Central memory CD8-positive, alpha-beta T cell (primary cell): ENCODE data around the gene GCNA.
"Not testable (repeated sequence)": the region's sequence is repeated elsewhere in the genome, so short reads cannot be mapped to it uniquely, and the experiment has no call there.

Experiments
- ATAC-seq: fragments of 150-1000 bp; cut with Tn5 transposase; replicated peaks from 2 replicates; pipeline ENCODE4 v1.10.0; 2022; ENCODE audit warnings: mild to moderate bottlenecking, moderate FRiP score, moderate number of reproducible peaks; ENCODE audit not compliant: poor library complexity, severe bottlenecking; ENCODE audit errors: extremely low read depth
- DNase-seq, 2 donors: peaks; one replicate each; pipeline ENCODE4 v3.0.0; 2021; ENCODE audit warnings: low spot score in 2 of 2
- H3K27ac Mint-ChIP-seq: one replicate; pipeline ENCODE4 v1.8.0; 2022; ENCODE audit warnings: low read depth, mild to moderate bottlenecking, moderate library complexity, mixed read lengths
- H3K27me3 Mint-ChIP-seq: one replicate; pipeline ENCODE4 v1.8.0; 2022; ENCODE audit warnings: mixed read lengths
- H3K36me3 Mint-ChIP-seq: one replicate; pipeline ENCODE4 v1.8.0; 2022; ENCODE audit warnings: mild to moderate bottlenecking, moderate library complexity, mixed read lengths; ENCODE audit not compliant: insufficient read depth
- H3K4me1 Mint-ChIP-seq: one replicate; pipeline ENCODE4 v1.8.0; 2022; ENCODE audit warnings: mixed read lengths
- H3K4me3 Mint-ChIP-seq: one replicate; pipeline ENCODE4 v1.8.0; 2022; ENCODE audit warnings: mild to moderate bottlenecking, moderate library complexity, mixed read lengths
- H3K9me3 Mint-ChIP-seq: one replicate; pipeline ENCODE4 v1.8.0; 2022; ENCODE audit warnings: mixed read lengths

The GCNA gene

GRCh38 chrX:71542825-71543224 is 35.4 kb upstream of the GCNA start:
- peak overlapping the region; percentile 71 for H3K4me3 Mint-ChIP-seq
- peak overlapping the region; percentile 59 for H3K27ac Mint-ChIP-seq
- no peaks in the 10 kb centered on the region for H3K9me3 Mint-ChIP-seq
- H3K36me3 Mint-ChIP-seq, result peaks cover 63% of the 10 kb centered on the region
- ATAC-seq (no peak), DNase-seq (no peak)
- H3K27me3 Mint-ChIP-seq, result no peaks in the 10 kb centered on the region
- H3K4me1 Mint-ChIP-seq, result peaks cover 42% of the 10 kb centered on the region

GRCh38 chrX:71543316-71543715 is 34.9 kb upstream of the GCNA start:
- Mint-ChIP-seq H3K27ac (no peak overlapping the region), H3K36me3 (peaks cover 66% of the 10 kb centered on the region), H3K9me3 (no peaks in the 10 kb centered on the region), H3K4me1 (peaks cover 42% of the 10 kb centered on the region), H3K4me3 (peak overlapping the region; percentile 45), H3K27me3 (no peaks in the 10 kb centered on the region)
- DNase-seq (no peak), ATAC-seq (no peak)

GRCh38 chrX:71545364-71545763 is 32.9 kb upstream of the GCNA start:
- Mint-ChIP-seq H3K4me3 (no peak overlapping the region), H3K36me3 (peaks cover 72% of the 10 kb centered on the region)

GRCh38 chrX:71546879-71547278 is 31.4 kb upstream of the GCNA start:
- Mint-ChIP-seq H3K27ac (no peak overlapping the region), H3K4me3 (no peak overlapping the region), H3K36me3 (peaks cover 71% of the 10 kb centered on the region), H3K4me1 (peaks cover 22% of the 10 kb centered on the region), H3K9me3 (no peaks in the 10 kb centered on the region), H3K27me3 (no peaks in the 10 kb centered on the region)
- DNase-seq (no peak), ATAC-seq (no peak)

More at GRCh38 chrX:71545364-71545763, 32.9 kb upstream of the GCNA start:
- Mint-ChIP-seq H3K4me1 (peaks cover 32% of the 10 kb centered on the region), H3K27ac (no peak overlapping the region), H3K27me3 (no peaks in the 10 kb centered on the region), H3K9me3 (no peaks in the 10 kb centered on the region)
- DNase-seq (no peak), ATAC-seq (no peak)

GRCh38 chrX:71547339-71547738 is 30.9 kb upstream of the GCNA start:
- Mint-ChIP-seq H3K27ac (no peak overlapping the region), H3K36me3 (peaks cover 72% of the 10 kb centered on the region), H3K27me3 (no peaks in the 10 kb centered on the region), H3K4me3 (no peak overlapping the region), H3K9me3 (no peaks in the 10 kb centered on the region), H3K4me1 (peaks cover 17% of the 10 kb centered on the region)
- DNase-seq (no peak), ATAC-seq (no peak)

- H3K36me3 Mint-ChIP-seq, result peaks cover 70% of the 10 kb centered on the region
- no peaks in the 10 kb centered on the region for H3K27me3 Mint-ChIP-seq
- DNase-seq (no peak), ATAC-seq (no peak)
- H3K9me3 Mint-ChIP-seq, result no peaks in the 10 kb centered on the region
- H3K4me3 Mint-ChIP-seq, result no peak overlapping the region
- no peak overlapping the region for H3K27ac Mint-ChIP-seq
- peaks cover 6% of the 10 kb centered on the region for H3K4me1 Mint-ChIP-seq
These were observed 28.3 kb upstream of the GCNA start for GRCh38 chrX:71549986-71550385.

GRCh38 chrX:71550578-71550977 is 27.7 kb upstream of the GCNA start:
- H3K4me3 Mint-ChIP-seq, result no peak overlapping the region
- H3K27me3 Mint-ChIP-seq, result no peaks in the 10 kb centered on the region
- H3K4me1 Mint-ChIP-seq, result peaks cover 6% of the 10 kb centered on the region
- H3K9me3 Mint-ChIP-seq, result no peaks in the 10 kb centered on the region
- H3K27ac Mint-ChIP-seq, result no peak overlapping the region
- DNase-seq, result no peak
- peaks cover 72% of the 10 kb centered on the region for H3K36me3 Mint-ChIP-seq
- ATAC-seq, result no peak

- no peaks in the 10 kb centered on the region for H3K27me3 Mint-ChIP-seq
- H3K27ac Mint-ChIP-seq, result peak overlapping the region; percentile 77
- no peak for ATAC-seq
- no peak for DNase-seq
- peaks cover 71% of the 10 kb centered on the region for H3K36me3 Mint-ChIP-seq
- H3K9me3 Mint-ChIP-seq, result no peaks in the 10 kb centered on the region
- no peaks in the 10 kb centered on the region for H3K4me1 Mint-ChIP-seq
- H3K4me3 Mint-ChIP-seq, result peak overlapping the region; percentile 4
These were observed 22.2 kb upstream of the GCNA start for GRCh38 chrX:71556036-71556435.

- ATAC-seq, result no peak
- no peak for DNase-seq
- H3K27ac Mint-ChIP-seq, result no peak overlapping the region
These were observed 19.3 kb upstream of the GCNA start for GRCh38 chrX:71558920-71559319.

GRCh38 chrX:71559773-71560172 is 18.5 kb upstream of the GCNA start:
- H3K27me3 Mint-ChIP-seq, ATAC-seq, H3K9me3 Mint-ChIP-seq, DNase-seq, H3K4me3 Mint-ChIP-seq, H3K27ac Mint-ChIP-seq: not testable (repeated sequence)
- Mint-ChIP-seq H3K4me1 (peaks cover 13% of the 10 kb centered on the region), H3K36me3 (peaks cover 83% of the 10 kb centered on the region)

More at GRCh38 chrX:71558920-71559319, 19.3 kb upstream of the GCNA start:
- Mint-ChIP-seq H3K9me3 (no peaks in the 10 kb centered on the region), H3K36me3 (peaks cover 80% of the 10 kb centered on the region), H3K4me1 (peaks cover 9% of the 10 kb centered on the region), H3K4me3 (no peak overlapping the region), H3K27me3 (no peaks in the 10 kb centered on the region)

GRCh38 chrX:71563921-71564320 is 14.3 kb upstream of the GCNA start:
- no peak for DNase-seq
- peaks cover 13% of the 10 kb centered on the region for H3K4me1 Mint-ChIP-seq
- no peak for ATAC-seq
- no peak overlapping the region for H3K4me3 Mint-ChIP-seq
- H3K27me3 Mint-ChIP-seq, result no peaks in the 10 kb centered on the region
- peak overlapping the region; percentile 6 for H3K27ac Mint-ChIP-seq
- peaks cover 87% of the 10 kb centered on the region for H3K36me3 Mint-ChIP-seq
- no peaks in the 10 kb centered on the region for H3K9me3 Mint-ChIP-seq

GRCh38 chrX:71565474-71566041 is 12.7 kb upstream of the GCNA start:
- no peak overlapping the region for H3K4me3 Mint-ChIP-seq
- peaks cover 13% of the 10 kb centered on the region for H3K4me1 Mint-ChIP-seq
- H3K9me3 Mint-ChIP-seq, result no peaks in the 10 kb centered on the region
- peaks cover 91% of the 10 kb centered on the region for H3K36me3 Mint-ChIP-seq
- H3K27ac Mint-ChIP-seq, result no peak overlapping the region
- ATAC-seq (no peak), DNase-seq (no peak)
- H3K27me3 Mint-ChIP-seq, result no peaks in the 10 kb centered on the region

- H3K36me3 Mint-ChIP-seq, result peaks cover 78% of the 10 kb centered on the region
- H3K27ac Mint-ChIP-seq, ATAC-seq, DNase-seq, H3K9me3 Mint-ChIP-seq, H3K27me3 Mint-ChIP-seq, H3K4me1 Mint-ChIP-seq, H3K4me3 Mint-ChIP-seq: not testable (repeated sequence)
These were observed 6.8 kb upstream of the GCNA start for GRCh38 chrX:71571390-71571789.
